Adrenal gland (tissue), 12 donors: ENCODE measurements around the gene NR2F2. TPM values are rescaled to one million over a fixed set of nuclear protein-coding genes. Genes with fewer than 3 reads are reported as not detected.

ENCODE experiments used
- DNase-seq, 7 donors: peaks; one replicate each; pipeline ENCODE4 v3.0.0-alpha.2; 2019 to 2020
- H3K27ac ChIP-seq, 5 donors: fragments of 200-600 bp; sonication (generic) in 4 of 5; 1 replicate in 3 of 5; 2 replicates in 2 of 5; pipeline versions ENCODE4 v1.5.1 to v1.8.0; 2016 to 2020; ENCODE audit warnings: mild to moderate bottlenecking in 1 of 5
- H3K27me3 ChIP-seq: fragments of 200-600 bp; 2 replicates; pipeline ENCODE4 v1.8.0; 2021
- H3K36me3 ChIP-seq, 2 donors: fragments of 200-600 bp; replicated peaks in 1 of 2; 1 replicate in 1 of 2; 2 replicates in 1 of 2; pipeline versions ENCODE4 v1.5.1 to v1.8.0; 2018 to 2022
- H3K4me1 ChIP-seq, 2 donors: fragments of 200-600 bp; replicated peaks in 1 of 2; 1 replicate in 1 of 2; 2 replicates in 1 of 2; pipeline versions ENCODE4 v1.5.1 to v1.8.0; 2018 to 2021
- H3K4me3 ChIP-seq, 4 donors: fragments of 200-600 bp; sonication (generic) in 3 of 4; one replicate each; pipeline ENCODE4 v1.5.1; 2016 to 2018
- H3K9me3 ChIP-seq, 3 donors: fragments of 200-600 bp; sonication (generic) in 1 of 3; replicated peaks in 1 of 3; 1 replicate in 2 of 3; 2 replicates in 1 of 3; pipeline versions ENCODE4 v1.5.1 to v1.8.0; 2016 to 2021
- POLR2A ChIP-seq, 2 donors: fragments of 450-650 bp; IDR thresholded peaks; one replicate each; pipeline ENCODE4 v1.6.1; 2017; ENCODE audit warnings: antibody characterized with exemption in 2 of 2, mild to moderate bottlenecking in 2 of 2, moderate library complexity in 1 of 2
- WGBS, 4 donors: extraction: QIAGEN DNeasy Blood & Tissue Kit in 2 of 4; methylation state at CpG; one replicate each; pipeline versions ENCODE4 v1.1.5 to v1.1.7; 2013 to 2017; 5-methylcytosine and 5-hydroxymethylcytosine counted together
- intact Hi-C, 2 donors: fragments of 100-400 bp; cut with DNase I; formaldehyde crosslinking; loops; one replicate each; pipeline versions ENCODE4 v1.14.1 to v1.15.0; 2022 to 2023
- microRNA counts, 2 donors: library from miRNA; unstranded; fragments of <30 nt; microRNA quantifications; one replicate each; lab custom pipeline; 2016
- polyA plus RNA-seq, 3 donors: library from polyadenylated mRNA; stranded (reverse); fragments of 200-250 nt in 2 of 3; fragments of 350-450 nt in 1 of 3; fragmentation: Illumina TruSeq in 1 of 3; extraction: RNeasy Lipid Tissue Mini Kit (QIAGEN cat#74804) in 1 of 3; gene quantifications; one replicate each; pipeline ENCODE4 v1.2.3, GENCODE V29; 2013 to 2014
- total RNA-seq, 9 donors: library from RNA; depleted of rRNA in 4 of 9; stranded (reverse); fragments of >200 nt in 4 of 9; fragments of 120-200 nt in 1 of 9; fragmentation: NEBNext Ultra II Directional in 1 of 9; extraction: Animal tissue kit (Norgen Biotek cat#: 25700) in 1 of 9; gene quantifications; one replicate each; pipeline versions ENCODE4 v1.1.0 to v1.2.4, GENCODE V29; 2013 to 2023
- TF ChIP-seq, protein P1 (sequence below), 6 experiments: fragments of 450-650 bp in 4 of 6; fragments of 200-600 bp in 2 of 6; sonication (generic) in 1 of 6; IDR thresholded peaks; 1 replicate in 5 of 6; 2 replicates in 1 of 6; pipeline versions ENCODE4 v1.5.1 to v1.8.0; 2016 to 2021; ENCODE audit warnings: antibody characterized with exemption in 6 of 6, mild to moderate bottlenecking in 2 of 6, moderate library complexity in 1 of 6
- donor health status: healthy with polysubstance abuse.
- donor health status: Bipolar disorder and iron deficiency.
- donor health status: DM: yes; HTN: yes; CAD: no.
- donor health status: DM: no; HTN: no; CAD: no.
- donor health status: DM: no; HTN: no; CAD: no.
- donor health status: DM: yes; HTN: yes; CAD: no.

The NR2F2 gene
- total and polyA plus RNA-seq, 12 donors: 13.9 to 113 (median 47.1) TPM

DNA sequence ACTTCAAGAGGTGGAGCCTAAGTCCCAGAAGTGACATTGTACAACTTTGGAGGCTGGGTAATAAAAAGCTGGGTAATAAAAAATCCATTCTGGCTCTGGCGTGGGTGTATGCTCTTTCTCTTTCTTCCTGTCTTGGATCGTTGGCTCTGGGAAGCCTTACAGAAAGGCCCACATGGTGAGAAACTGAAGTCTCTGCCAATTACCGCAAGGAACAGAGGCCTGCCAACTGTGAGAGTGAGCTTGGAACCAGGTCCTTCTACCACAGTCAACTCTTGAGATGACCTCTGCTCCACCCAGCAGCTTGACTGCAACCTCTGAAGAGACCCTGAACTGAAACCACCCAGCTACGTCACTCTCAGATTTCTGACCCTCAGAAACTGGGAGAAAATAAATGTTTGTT, 51.0 kb downstream of the NR2F2 start:
- H3K4me3 ChIP-seq: no peak overlapping the region
- H3K9me3 ChIP-seq: no peaks in the 10 kb centered on the region
- no peak for DNase-seq
- WGBS, 4 donors: 74 to 89% (median 79%) methylated on average over 4 of the region's 4 CpGs
- H3K27me3 ChIP-seq: no peaks in the 10 kb centered on the region
- H3K27ac ChIP-seq: no peak overlapping the region
- TF ChIP-seq, protein P1, sequence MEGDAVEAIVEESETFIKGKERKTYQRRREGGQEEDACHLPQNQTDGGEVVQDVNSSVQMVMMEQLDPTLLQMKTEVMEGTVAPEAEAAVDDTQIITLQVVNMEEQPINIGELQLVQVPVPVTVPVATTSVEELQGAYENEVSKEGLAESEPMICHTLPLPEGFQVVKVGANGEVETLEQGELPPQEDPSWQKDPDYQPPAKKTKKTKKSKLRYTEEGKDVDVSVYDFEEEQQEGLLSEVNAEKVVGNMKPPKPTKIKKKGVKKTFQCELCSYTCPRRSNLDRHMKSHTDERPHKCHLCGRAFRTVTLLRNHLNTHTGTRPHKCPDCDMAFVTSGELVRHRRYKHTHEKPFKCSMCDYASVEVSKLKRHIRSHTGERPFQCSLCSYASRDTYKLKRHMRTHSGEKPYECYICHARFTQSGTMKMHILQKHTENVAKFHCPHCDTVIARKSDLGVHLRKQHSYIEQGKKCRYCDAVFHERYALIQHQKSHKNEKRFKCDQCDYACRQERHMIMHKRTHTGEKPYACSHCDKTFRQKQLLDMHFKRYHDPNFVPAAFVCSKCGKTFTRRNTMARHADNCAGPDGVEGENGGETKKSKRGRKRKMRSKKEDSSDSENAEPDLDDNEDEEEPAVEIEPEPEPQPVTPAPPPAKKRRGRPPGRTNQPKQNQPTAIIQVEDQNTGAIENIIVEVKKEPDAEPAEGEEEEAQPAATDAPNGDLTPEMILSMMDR (IDR thresholded peaks at IDR 0.05): no peak
- TF ChIP-seq POLR2A (IDR thresholded peaks at IDR 0.05): no peak
- H3K4me1 ChIP-seq: no peaks in the 10 kb centered on the region
- no peaks in the 10 kb centered on the region for H3K36me3 ChIP-seq
- intact Hi-C loops: no loop called here

- H3K36me3 ChIP-seq: no peaks in the 10 kb centered on the region
- no peaks in the 10 kb centered on the region for H3K4me1 ChIP-seq
- 52 to 67% (median 55%) methylated on average over 1 of the region's 1 CpG for WGBS, 4 donors
- DNase-seq: no peak
- H3K27ac ChIP-seq: no peak overlapping the region
- no peaks in the 10 kb centered on the region for H3K9me3 ChIP-seq
- H3K27me3 ChIP-seq: no peaks in the 10 kb centered on the region
- TF ChIP-seq, protein P1 (IDR thresholded peaks at IDR 0.05): no peak
- no peak for TF ChIP-seq POLR2A (IDR thresholded peaks at IDR 0.05)
- H3K4me3 ChIP-seq: no peak overlapping the region
- intact Hi-C loops: no loop called here
Measured at GRCh38 chr15:96385195-96385594, 54.7 kb downstream of the NR2F2 start.

DNA sequence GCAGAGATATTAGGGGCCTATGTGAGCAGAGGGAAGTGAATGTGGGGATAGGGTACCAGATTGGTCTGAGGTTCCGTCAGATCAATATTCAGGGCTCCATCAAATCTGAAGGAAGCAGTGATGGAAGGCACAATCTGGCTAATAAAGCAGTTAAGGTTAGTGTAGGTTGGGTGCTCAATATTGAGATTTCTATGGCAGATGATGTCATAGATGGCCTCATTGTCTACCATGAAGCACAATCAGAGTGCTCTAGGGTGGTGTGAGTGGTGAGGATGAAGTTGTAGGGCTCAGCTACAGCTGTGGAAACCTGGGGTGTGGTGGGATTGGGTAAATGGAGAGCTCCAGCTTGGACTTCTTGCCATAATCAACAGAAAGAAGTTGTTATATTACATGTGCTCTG, 58.2 kb downstream of the NR2F2 start:
- intact Hi-C loops: no loop called here
- no peaks in the 10 kb centered on the region for H3K9me3 ChIP-seq
- H3K27me3 ChIP-seq: no peaks in the 10 kb centered on the region
- no peak for DNase-seq
- H3K36me3 ChIP-seq: no peaks in the 10 kb centered on the region
- no peak overlapping the region for H3K4me3 ChIP-seq
- H3K27ac ChIP-seq: no peak overlapping the region
- TF ChIP-seq, protein P1 (IDR thresholded peaks at IDR 0.05): no peak
- no peak for TF ChIP-seq POLR2A (IDR thresholded peaks at IDR 0.05)
- H3K4me1 ChIP-seq: no peaks in the 10 kb centered on the region
- 38 to 71% (median 49%) methylated on average over 1 of the region's 1 CpG for WGBS, 4 donors

MicroRNAs within 50 kb of the gene (microRNA counts, 767-probe panel; counts per million panel counts)
- 0 counts per million in 2 donors for microRNA hsa-miR-1469 (lab: Ali Mortazavi, UCI)
